Upper lobe of left lung (tissue), 6 donors: ENCODE results near the gene CCDC107. TPM values are rescaled to one million over a fixed set of nuclear protein-coding genes. Genes with fewer than 3 reads are reported as not detected.

Experiments
- ATAC-seq, 2 donors: fragments of 200-7000 bp; cut with Tn5 transposase; one replicate each; pipeline ENCODE4 v1.9.1; 2022; ENCODE audit warnings: mild to moderate bottlenecking in 2 of 2, moderate library complexity in 2 of 2; ENCODE audit not compliant: low FRiP score in 2 of 2
- DNase-seq, 2 donors: peaks; one replicate each; pipeline ENCODE4 v3.0.0-alpha.2; 2019 to 2020
- H3K27ac ChIP-seq, 4 donors: fragments of 200-600 bp; sonication (generic); one replicate each; pipeline ENCODE4 v1.5.1; 2016 to 2019
- H3K27me3 ChIP-seq, 4 donors: fragments of 200-600 bp; sonication (generic); one replicate each; pipeline ENCODE4 v1.5.1; 2017 to 2019
- H3K36me3 ChIP-seq, 4 donors: fragments of 200-600 bp; sonication (generic); one replicate each; pipeline ENCODE4 v1.5.1; 2016 to 2019
- H3K4me1 ChIP-seq, 4 donors: fragments of 200-600 bp; sonication (generic); one replicate each; pipeline ENCODE4 v1.5.1; 2018 to 2019
- H3K4me3 ChIP-seq, 4 donors: fragments of 200-600 bp; sonication (generic); one replicate each; pipeline ENCODE4 v1.5.1; 2017 to 2019; ENCODE audit warnings: mild to moderate bottlenecking in 2 of 4, moderate library complexity in 1 of 4
- H3K9me3 ChIP-seq, 4 donors: fragments of 200-600 bp; sonication (generic); one replicate each; pipeline ENCODE4 v1.5.1; 2018 to 2019
- CTCF ChIP-seq, 6 experiments: fragments of 450-650 bp in 4 of 6; fragments of 200-600 bp in 2 of 6; sonication (generic) in 2 of 6; IDR thresholded peaks; one replicate each; pipeline ENCODE4 v1.5.1; 2016 to 2019; ENCODE audit warnings: antibody characterized with exemption in 6 of 6
- EP300 ChIP-seq, 4 donors: sonication (generic); formaldehyde crosslinking; IDR thresholded peaks; one replicate each; pipeline ENCODE4 v1.5.1; 2017; ENCODE audit warnings: antibody characterized with exemption in 4 of 4, control low read depth in 2 of 4
- POLR2A ChIP-seq, 4 donors: fragments of 450-650 bp; IDR thresholded peaks; one replicate each; pipeline ENCODE4 v1.5.1; 2016 to 2017; ENCODE audit warnings: antibody characterized with exemption in 4 of 4, mild to moderate bottlenecking in 2 of 4
- POLR2AphosphoS5 ChIP-seq, 2 donors: sonication (generic); formaldehyde crosslinking; IDR thresholded peaks; one replicate each; pipeline ENCODE4 v1.5.1; 2017; ENCODE audit warnings: antibody characterized with exemption in 2 of 2
- WGBS, 2 donors: methylation state at CpG; one replicate each; pipeline ENCODE4 v1.1.5; 2017 to 2018; 5-methylcytosine and 5-hydroxymethylcytosine counted together
- total RNA-seq, 6 donors: library from RNA; depleted of rRNA in 4 of 6; stranded (reverse); fragments of >200 nt in 4 of 6; gene quantifications; one replicate each; pipeline versions ENCODE4 v1.1.0 to v1.2.1, GENCODE V29; 2016 to 2021
- donor health status: DM: no; HTN: no; CAD: no; lungs with moderate emphysema.
- donor health status: DM: no; HTN: yes; CAD: no; lungs with severe emphysema.

CCDC107 gene
- total RNA-seq, 6 donors from 2014 or later: 17.8 to 49.4 (median 35.1) TPM

GRCh38 chr9:35666045-35666444, 8.0 kb downstream of the CCDC107 start:
- TF ChIP-seq CTCF (IDR thresholded peaks at IDR 0.05) (no peak), POLR2A (IDR thresholded peaks at IDR 0.05) (no peak), POLR2AphosphoS5 (IDR thresholded peaks at IDR 0.05) (no peak), EP300 (IDR thresholded peaks at IDR 0.05) (no peak)
- WGBS, 2 donors: 79 to 93% methylated on average over 1 of the region's 1 CpG
- Histone ChIP-seq H3K36me3 (peaks cover 0 to 13% (median 1%) of the 10 kb centered on the region in 4 donors), H3K27ac (no peak overlapping the region), H3K4me1 (peaks cover 10 to 32% (median 17%) of the 10 kb centered on the region in 4 donors), H3K4me3 (no peak overlapping the region), H3K9me3 (no peaks in the 10 kb centered on the region), H3K27me3 (no peaks in the 10 kb centered on the region)
- no peak for DNase-seq
- no peak for ATAC-seq

- H3K4me1 ChIP-seq: peaks cover 9 to 27% (median 14%) of the 10 kb centered on the region in 4 donors
- H3K36me3 ChIP-seq: peaks cover 0 to 8% (median 0%) of the 10 kb centered on the region in 4 donors
- DNase-seq (no peak), ATAC-seq (no peak)
- no peak overlapping the region for H3K4me3 ChIP-seq
- no peak overlapping the region for H3K27ac ChIP-seq
- WGBS, 2 donors: 87 to 96% methylated on average over 5 of the region's 5 CpGs
- no peaks in the 10 kb centered on the region for H3K27me3 ChIP-seq
- no peaks in the 10 kb centered on the region for H3K9me3 ChIP-seq
- TF ChIP-seq POLR2A (IDR thresholded peaks at IDR 0.05) (no peak), POLR2AphosphoS5 (IDR thresholded peaks at IDR 0.05) (no peak), CTCF (IDR thresholded peaks at IDR 0.05) (no peak), EP300 (IDR thresholded peaks at IDR 0.05) (no peak)
These were observed 8.5 kb downstream of the CCDC107 start for GRCh38 chr9:35666549-35666948.

- no peaks in the 10 kb centered on the region for H3K27me3 ChIP-seq
- H3K4me3 ChIP-seq: no peak overlapping the region
- no peaks in the 10 kb centered on the region for H3K9me3 ChIP-seq
- TF ChIP-seq EP300 (IDR thresholded peaks at IDR 0.05) (no peak), CTCF (IDR thresholded peaks at IDR 0.05) (no peak), POLR2AphosphoS5 (IDR thresholded peaks at IDR 0.05) (no peak), POLR2A (IDR thresholded peaks at IDR 0.05) (no peak)
- DNase-seq: no peak
- no peak overlapping the region for H3K27ac ChIP-seq
- no peak for ATAC-seq
- peaks cover 5 to 17% (median 11%) of the 10 kb centered on the region in 4 donors for H3K4me1 ChIP-seq
- H3K36me3 ChIP-seq: no peaks in the 10 kb centered on the region
- WGBS, 2 donors: 98 to 100% methylated on average over 3 of the region's 3 CpGs
These were observed 9.8 kb downstream of the CCDC107 start for GRCh38 chr9:35667939-35668338.

GRCh38 chr9:35669331-35670145, 11.4 kb downstream of the CCDC107 start:
- DNase-seq (no peak), ATAC-seq (no peak)
- H3K4me1 ChIP-seq: peaks cover 4 to 14% (median 9%) of the 10 kb centered on the region in 4 donors
- no peak for TF ChIP-seq CTCF (IDR thresholded peaks at IDR 0.05)
- TF ChIP-seq POLR2AphosphoS5 (IDR thresholded peaks at IDR 0.05): no peak
- TF ChIP-seq EP300 (IDR thresholded peaks at IDR 0.05): no peak
- no peak for TF ChIP-seq POLR2A (IDR thresholded peaks at IDR 0.05)
- 69% methylated on average over 6 of the region's 6 CpGs for WGBS, 2 donors
- H3K4me3 ChIP-seq: no peak overlapping the region
- H3K36me3 ChIP-seq: no peaks in the 10 kb centered on the region
- H3K27ac ChIP-seq: no peak overlapping the region
- H3K9me3 ChIP-seq: no peaks in the 10 kb centered on the region
- no peaks in the 10 kb centered on the region for H3K27me3 ChIP-seq
